Stimulated activated naive CD8-positive, alpha-beta T cell treated with anti-CD3 and anti-CD28 coated beads, Interleukin-15, Interleukin-2, amounts not matched to agents 100 U/mL and 50 U/mL, for 24 hours (primary cell): Measurements from ENCODE around the gene CA7.
"Not testable (repeated sequence)": the region's sequence is repeated elsewhere in the genome, so short reads cannot be mapped to it uniquely, and the experiment has no call there.

Experiments used
- ATAC-seq: fragments of 150-1000 bp; cut with Tn5 transposase; one replicate; pipeline ENCODE4 v1.10.0; 2021
- DNase-seq: peaks from one replicate; pipeline ENCODE4 v3.0.0; 2021

CA7 gene

GRCh38 chr16:66846831-66847230 lies 2.6 kb downstream of the CA7 start:
- no peak for DNase-seq
- ATAC-seq, result no peak

DNA sequence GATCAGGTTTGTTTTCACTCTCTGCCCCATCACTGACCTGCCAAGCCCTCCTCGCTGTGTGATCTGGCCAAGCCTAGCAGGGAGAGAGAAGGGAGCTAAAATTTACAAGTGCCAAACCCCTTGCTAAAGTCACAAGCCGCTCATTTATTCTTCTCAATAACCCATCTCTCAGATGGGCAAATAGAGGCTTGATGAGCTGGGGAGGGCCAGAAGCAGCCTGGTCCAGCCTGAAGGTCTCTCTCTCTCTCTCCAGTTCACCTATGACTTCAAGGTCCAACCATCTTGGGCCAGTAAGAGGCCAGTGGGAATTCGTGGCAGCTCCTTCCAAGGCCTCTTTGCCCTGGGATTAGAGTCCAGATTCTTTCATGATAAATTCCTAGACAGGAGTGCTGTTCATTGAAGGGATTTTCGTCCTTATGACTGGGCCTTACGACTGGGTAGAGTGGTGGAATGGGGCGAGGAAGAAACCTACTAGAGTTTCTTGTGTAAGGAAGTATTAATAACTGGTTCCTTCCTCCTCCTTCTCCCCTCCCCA lies 3.4 kb downstream of the CA7 start:
- no peak for ATAC-seq
- no peak for DNase-seq

DNA sequence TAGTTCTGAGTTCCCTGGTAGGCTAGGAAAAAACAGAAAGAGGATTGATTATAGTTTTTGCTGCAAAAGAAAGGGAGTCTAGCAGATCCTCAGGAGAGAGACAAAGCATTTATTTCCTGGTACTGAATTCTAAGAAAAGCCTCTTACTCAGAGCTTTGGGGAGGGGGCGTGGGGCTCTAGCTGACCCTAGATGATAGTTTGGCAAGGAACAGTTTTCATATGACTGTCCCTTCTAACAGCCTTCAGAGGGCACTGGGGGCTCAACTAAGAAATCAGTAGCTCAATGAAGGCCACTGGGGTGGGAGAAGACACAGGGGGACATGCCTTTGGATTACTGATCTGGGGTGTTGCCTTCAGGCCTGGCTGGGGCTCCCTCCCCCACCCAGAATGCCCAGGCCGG lies 4.0 kb downstream of the CA7 start:
- DNase-seq, result no peak
- ATAC-seq, result no peak

DNA sequence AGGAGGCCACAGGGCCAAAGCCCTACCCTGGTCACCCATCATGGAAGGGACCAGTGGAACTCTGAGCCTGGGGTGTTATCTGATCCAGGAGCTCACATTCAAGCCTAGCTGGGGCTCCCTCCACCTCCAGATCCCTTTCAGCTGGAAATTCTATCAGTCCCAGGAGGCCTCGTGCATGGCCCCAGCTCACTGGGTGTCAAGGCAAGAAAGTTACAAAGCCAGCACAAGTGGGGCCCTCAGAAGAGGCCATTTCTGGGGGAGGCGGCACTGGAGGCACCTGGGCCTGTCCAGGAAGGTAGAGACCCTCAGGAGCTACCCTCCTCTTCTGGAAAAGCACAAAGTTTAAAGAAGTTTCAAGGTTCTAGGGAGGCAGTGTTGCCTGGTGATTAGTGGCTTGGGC lies 4.8 kb downstream of the CA7 start:
- DNase-seq (no peak), ATAC-seq (no peak)

DNA sequence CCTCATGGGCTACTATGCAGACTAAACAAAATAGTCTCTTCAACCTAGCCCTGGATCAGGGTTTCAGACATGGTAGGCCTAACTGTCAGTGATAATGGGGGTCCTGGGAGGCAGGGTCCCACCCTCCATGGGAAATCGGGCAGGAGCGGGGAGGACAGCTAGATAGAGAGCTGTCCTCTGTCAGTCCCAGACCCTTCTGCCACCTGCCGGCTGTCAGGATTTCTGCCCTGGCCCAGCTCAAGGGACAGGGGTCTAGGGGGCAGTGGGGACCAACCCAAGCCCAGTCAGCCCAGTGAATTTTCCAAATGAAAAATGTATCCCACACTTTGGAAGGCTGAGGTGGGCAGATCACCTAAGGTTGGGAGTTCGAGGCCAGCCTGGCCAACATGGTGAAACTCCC lies 5.3 kb downstream of the CA7 start:
- DNase-seq, result no peak
- no peak for ATAC-seq

- ATAC-seq (no peak), DNase-seq (no peak)
Observed at GRCh38 chr16:66850115-66850815, 6.1 kb downstream of the CA7 start.

DNA sequence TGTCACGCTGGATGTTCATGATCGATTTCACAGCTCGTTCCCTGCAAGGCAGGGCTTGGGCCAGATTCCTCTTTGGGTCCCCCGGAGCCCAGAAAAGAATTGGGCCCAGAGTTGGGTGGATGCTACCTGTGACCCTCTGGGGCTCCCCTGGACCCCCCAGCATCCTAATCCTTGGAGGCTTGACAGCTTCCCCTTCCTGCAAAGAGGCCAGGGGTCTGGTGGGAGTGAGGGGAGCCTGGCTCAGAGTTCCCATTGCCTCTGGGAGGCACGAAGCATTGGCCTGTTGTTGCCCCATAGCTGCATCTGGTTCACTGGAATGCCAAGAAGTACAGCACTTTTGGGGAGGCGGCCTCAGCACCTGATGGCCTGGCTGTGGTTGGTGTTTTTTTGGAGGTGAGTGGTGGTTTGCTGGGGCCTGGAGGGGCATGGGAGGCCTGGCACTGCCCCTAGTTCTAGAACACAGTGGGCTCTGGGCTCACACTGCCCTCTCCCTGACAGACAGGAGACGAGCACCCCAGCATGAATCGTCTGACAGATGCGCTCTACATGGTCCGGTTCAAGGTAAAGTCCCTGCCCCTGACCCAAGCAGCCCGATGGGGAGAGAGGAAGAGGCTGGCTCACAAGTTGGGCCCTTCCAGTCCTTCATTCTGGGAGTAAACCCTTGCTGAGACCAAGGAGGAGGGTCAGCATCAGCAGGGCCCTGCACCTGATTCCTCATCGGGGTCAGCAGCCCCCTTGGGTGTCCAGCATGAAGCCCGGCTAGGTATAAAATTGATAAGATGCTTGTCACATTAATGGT lies 7.2 kb downstream of the CA7 start:
- ATAC-seq (no peak), DNase-seq (no peak)

DNA sequence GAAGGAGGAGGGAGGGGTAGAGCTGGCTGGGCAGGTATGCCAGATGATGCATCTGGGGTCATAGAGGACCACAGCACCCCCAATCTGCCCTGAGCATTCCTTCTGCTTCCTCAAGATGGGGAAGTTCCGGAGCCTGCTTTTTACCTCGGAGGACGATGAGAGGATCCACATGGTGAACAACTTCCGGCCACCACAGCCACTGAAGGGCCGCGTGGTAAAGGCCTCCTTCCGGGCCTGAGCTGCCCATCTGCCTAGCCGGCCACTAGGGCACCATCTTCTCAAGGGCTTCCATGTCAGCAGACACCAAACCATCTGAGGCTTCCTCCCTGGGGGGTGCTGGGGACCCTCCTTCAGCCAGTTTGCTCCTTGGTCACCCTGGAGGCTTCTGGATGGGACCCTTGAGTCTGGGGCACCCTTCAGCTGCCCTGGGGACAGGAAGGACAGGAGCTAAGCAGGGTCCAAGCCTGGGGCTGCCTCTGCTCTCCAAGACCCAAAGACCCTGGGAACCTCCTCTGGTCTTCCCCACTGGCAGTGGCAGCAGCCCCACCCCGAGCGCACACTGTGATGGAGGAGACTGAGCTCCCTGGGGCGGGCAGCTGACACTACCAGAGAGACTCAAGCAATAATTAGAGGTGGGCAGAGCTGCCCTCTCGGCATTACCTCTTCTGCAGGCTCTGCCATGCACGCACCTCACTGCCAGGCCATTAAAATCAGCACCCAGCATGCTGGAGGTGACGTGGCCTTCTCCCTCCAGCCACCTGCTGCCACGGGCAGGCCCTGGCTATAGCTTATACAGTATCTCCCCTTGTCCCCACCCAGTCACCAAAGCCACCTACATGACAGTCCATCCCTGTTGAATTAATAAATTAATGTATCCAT lies 9.3 kb downstream of the CA7 start:
- DNase-seq (no peak), ATAC-seq (no peak)

GRCh38 chr16:66856184-66856730 lies 12.0 kb downstream of the CA7 start:
- DNase-seq, result no peak
- no peak for ATAC-seq

GRCh38 chr16:66856801-66857200 lies 12.6 kb downstream of the CA7 start:
- no peak for ATAC-seq
- no peak for DNase-seq

GRCh38 chr16:66857437-66857836 lies 13.2 kb downstream of the CA7 start:
- ATAC-seq, result no peak

GRCh38 chr16:66858740-66859396 lies 14.7 kb downstream of the CA7 start:
- no peak for ATAC-seq
- no peak for DNase-seq

More at GRCh38 chr16:66857437-66857836, 13.2 kb downstream of the CA7 start:
- DNase-seq, result no peak

GRCh38 chr16:66859397-66860068 lies 15.3 kb downstream of the CA7 start:
- DNase-seq (no peak), ATAC-seq (no peak)

DNA sequence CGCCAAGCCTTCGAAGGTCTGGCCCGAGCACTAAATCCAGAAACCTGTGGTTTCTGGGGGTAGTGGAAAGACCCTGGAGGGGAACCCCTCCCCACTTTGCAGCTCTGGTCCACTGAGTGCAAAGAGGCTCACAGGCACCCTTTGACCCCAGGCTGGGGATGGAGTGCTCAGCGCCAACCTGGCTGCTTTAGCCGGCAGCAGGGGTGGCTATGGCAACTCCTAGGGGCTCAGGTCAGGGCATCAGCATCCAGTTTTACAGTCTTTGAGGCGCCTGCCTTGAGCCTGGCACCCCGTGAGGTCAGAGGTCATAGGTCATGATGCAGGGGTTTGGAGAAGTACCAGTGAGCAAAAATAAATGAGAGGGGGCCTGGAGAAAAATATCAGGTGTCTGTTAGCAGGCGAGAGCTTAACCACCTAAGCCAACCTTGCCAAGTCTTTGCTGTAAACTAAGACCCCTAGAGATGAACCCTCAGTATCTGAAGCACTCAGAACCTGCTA lies 17.9 kb downstream of the CA7 start:
- no peak for ATAC-seq
- DNase-seq, result no peak

DNA sequence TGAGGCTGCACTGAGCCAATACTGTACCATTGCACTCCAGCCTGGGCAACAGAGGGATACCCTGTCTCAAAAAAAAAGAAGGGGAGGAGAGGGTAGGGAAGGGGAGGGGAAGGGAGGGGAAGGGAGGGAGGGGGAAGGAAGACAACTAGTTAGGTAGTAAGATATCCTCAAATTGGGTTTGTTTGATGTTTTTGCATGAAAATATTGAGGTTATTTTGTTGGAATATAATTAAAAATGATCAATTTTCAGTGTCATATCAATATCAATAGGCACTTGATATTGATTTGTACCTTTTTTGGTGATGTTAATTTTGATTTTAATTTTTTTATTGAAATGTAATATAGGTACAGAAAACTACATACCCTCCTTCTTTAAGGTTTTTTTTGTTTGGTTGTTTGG lies 19.5 kb downstream of the CA7 start:
- ATAC-seq, result no peak
- no peak for DNase-seq

DNA sequence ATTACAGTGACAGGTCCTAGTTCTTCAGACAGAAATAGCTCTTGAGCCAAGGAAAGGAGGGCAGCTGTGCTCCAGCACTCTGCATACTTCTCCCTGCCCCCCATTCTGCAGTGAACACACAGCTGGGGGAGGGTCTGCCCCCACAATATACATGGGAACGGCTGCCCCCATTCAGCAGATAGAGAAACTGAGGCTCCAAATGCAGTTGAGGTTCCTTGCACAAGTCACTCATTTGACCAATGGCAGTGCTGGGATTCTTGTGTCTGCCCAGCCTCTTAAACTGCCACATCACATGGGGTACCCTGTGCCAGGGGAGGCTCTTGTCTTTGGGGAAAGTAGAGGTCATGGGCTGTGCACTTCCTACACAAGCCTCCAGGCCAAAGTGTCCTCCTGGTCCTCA lies 25.2 kb downstream of the CA7 start:
- no peak for ATAC-seq
- no peak for DNase-seq

- not testable (repeated sequence) for DNase-seq, ATAC-seq
Observed at GRCh38 chr16:66871363-66871762, 27.1 kb downstream of the CA7 start.

DNA sequence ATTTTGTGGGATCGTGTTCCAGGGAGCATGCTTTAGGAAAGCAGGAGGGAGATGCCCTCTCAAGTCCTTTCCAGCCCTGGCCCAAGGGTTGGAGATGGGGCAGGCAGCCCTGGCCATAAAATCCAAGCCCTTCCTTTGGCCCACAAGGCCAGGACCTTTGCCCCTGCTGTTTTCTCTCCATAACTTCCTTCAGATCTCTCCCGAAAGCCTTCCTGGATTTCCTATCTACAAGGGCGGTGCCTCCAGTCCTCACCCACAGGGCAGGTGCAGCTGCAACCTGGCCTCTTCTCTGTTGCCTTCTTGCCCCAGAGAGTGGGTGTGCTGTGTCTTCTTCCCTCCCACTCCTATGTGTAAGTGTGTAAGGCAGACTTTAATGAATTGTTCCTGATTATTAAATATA lies 27.6 kb downstream of the CA7 start:
- ATAC-seq (no peak), DNase-seq (no peak)

DNA sequence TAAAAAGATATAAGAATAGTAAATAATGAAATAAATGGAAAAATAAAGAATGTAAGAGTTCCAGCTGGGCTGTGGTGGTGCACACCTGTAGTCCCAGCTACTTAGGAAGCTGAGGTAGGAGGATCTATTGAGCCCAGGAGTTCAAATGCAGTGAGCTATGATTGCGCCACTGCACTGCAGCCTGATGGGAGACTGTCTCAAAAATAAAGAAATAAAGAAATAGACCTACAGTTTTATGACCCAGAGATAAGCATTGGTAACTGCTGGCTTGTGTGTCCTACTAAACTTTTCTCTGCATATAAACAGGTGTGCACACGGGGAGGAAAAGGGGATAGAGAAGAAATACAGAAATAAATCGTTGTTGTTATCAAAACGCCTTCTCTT lies 28.3 kb downstream of the CA7 start:
- DNase-seq, result no peak
- no peak for ATAC-seq

DNA sequence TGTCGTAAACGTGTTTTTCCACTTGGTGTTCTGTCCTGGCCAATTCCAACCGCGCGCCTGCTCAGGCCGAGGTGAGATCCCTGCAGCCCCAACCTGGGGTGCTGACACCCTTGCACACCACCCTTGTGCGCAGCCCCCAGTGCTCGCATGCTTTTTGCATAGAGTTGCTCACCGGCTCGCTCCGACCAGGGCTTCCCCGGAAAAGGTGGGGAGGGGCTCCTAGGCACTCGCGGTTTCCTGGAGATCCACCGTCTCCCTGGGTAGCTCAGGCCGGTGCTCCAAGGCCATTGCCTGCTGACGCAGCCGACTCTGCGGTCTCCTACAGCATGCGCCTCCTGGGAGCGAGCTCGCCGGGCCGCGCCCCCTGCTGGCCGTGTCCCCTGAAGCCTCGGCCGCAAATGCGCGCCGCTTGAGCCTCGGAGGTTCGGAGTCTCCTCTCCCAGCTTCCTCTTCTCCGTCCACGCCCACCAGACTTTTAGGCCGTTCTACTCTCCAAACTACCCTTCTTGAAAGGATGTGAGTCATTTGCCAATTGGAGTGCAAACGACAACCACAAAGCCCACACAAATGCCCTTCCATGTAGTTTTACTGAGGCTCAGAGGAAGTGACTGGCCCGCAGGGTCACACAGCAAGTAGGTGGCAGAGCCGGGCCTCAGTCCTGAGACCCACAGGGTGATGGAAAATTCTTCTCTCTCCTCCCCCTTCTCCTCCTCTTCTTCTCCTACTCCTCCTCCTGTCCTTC lies 28.9 kb downstream of the CA7 start:
- peak; percentile 97 for DNase-seq
- ATAC-seq, result peak; percentile 85
